Activated CD4-positive, alpha-beta memory T cell treated with anti-CD3 and anti-CD28 coated beads for 36 hours (primary cell): ENCODE results near the gene PLXNA1. TPM values are rescaled to one million over a fixed set of nuclear protein-coding genes. Genes with fewer than 3 reads are reported as not detected.

ENCODE experiments used
- CTCF ChIA-PET: fragments of 350-600 bp; sonication (Branson Sonifier 250); formaldehyde crosslinking; loops from one replicate; lab custom pipeline; 2021; ENCODE audit warnings: antibody characterized with exemption, inconsistent platforms; lab: Charles Lee
- POLR2A ChIA-PET: fragments of 350-600 bp; sonication (Branson Sonifier 250); formaldehyde crosslinking; loops from one replicate; lab custom pipeline; 2021; ENCODE audit warnings: antibody characterized with exemption; lab: Charles Lee
- DNase-seq: peaks from one replicate; pipeline ENCODE4 v3.0.0-alpha.2; 2020
- H3K27ac Mint-ChIP-seq: one replicate; pipeline ENCODE4 v1.8.0; 2021; ENCODE audit warnings: mixed read lengths
- H3K27me3 Mint-ChIP-seq: one replicate; pipeline ENCODE4 v1.8.0; 2021; ENCODE audit warnings: mixed read lengths
- H3K36me3 Mint-ChIP-seq: one replicate; pipeline ENCODE4 v1.8.0; 2021; ENCODE audit warnings: mixed read lengths
- H3K4me1 Mint-ChIP-seq: one replicate; pipeline ENCODE4 v1.8.0; 2021; ENCODE audit warnings: low read depth, mixed read lengths
- H3K4me3 Mint-ChIP-seq: one replicate; pipeline ENCODE4 v1.8.0; 2021; ENCODE audit warnings: mild to moderate bottlenecking, mixed read lengths
- H3K9me3 Mint-ChIP-seq: one replicate; pipeline ENCODE4 v1.8.0; 2021; ENCODE audit warnings: mixed read lengths
- intact Hi-C: fragments of 100-400 bp; cut with micrococcal nuclease; formaldehyde crosslinking; loops from one replicate; pipeline ENCODE4 v1.15.1; 2023
- total RNA-seq, 2 experiments: library from RNA; stranded (reverse); gene quantifications; one replicate each; pipeline ENCODE4 v1.2.3, GENCODE V29; 2021

PLXNA1 gene
- total RNA-seq, 2 experiments from 2014 or later: 8.8 to 9.3 TPM

GRCh38 chr3:127002195-127003174, 19.6 kb downstream of the PLXNA1 start:
- Mint-ChIP-seq H3K4me1 (no peaks in the 10 kb centered on the region), H3K36me3 (no peaks in the 10 kb centered on the region), H3K27me3 (no peaks in the 10 kb centered on the region), H3K27ac (no peak overlapping the region), H3K4me3 (no peak overlapping the region), H3K9me3 (no peaks in the 10 kb centered on the region)
- ChIA-PET POLR2A (no interaction called here), CTCF (no interaction called here)
- intact Hi-C loops: no loop called here
- DNase-seq: no peak

- ChIA-PET POLR2A (no interaction called here), CTCF (no interaction called here)
- intact Hi-C loops: no loop called here
- H3K36me3 Mint-ChIP-seq: no peaks in the 10 kb centered on the region
- H3K4me1 Mint-ChIP-seq: no peaks in the 10 kb centered on the region
- no peak overlapping the region for H3K4me3 Mint-ChIP-seq
- H3K27me3 Mint-ChIP-seq: no peaks in the 10 kb centered on the region
- H3K9me3 Mint-ChIP-seq: no peaks in the 10 kb centered on the region
- DNase-seq: no peak
- H3K27ac Mint-ChIP-seq: no peak overlapping the region
Observed at GRCh38 chr3:127003175-127003555, 20.2 kb downstream of the PLXNA1 start.

GRCh38 chr3:127003601-127004280, 20.8 kb downstream of the PLXNA1 start:
- no peak for DNase-seq
- Mint-ChIP-seq H3K27me3 (no peaks in the 10 kb centered on the region), H3K36me3 (no peaks in the 10 kb centered on the region), H3K4me3 (no peak overlapping the region), H3K9me3 (no peaks in the 10 kb centered on the region), H3K4me1 (no peaks in the 10 kb centered on the region), H3K27ac (no peak overlapping the region)
- intact Hi-C loops: no loop called here
- CTCF ChIA-PET: no interaction called here
- POLR2A ChIA-PET: no interaction called here

- POLR2A ChIA-PET: no interaction called here
- no peaks in the 10 kb centered on the region for H3K36me3 Mint-ChIP-seq
- DNase-seq: no peak
- H3K4me1 Mint-ChIP-seq: no peaks in the 10 kb centered on the region
- H3K4me3 Mint-ChIP-seq: no peak overlapping the region
- H3K9me3 Mint-ChIP-seq: no peaks in the 10 kb centered on the region
- intact Hi-C loops: no loop called here
- H3K27ac Mint-ChIP-seq: no peak overlapping the region
- no peaks in the 10 kb centered on the region for H3K27me3 Mint-ChIP-seq
- CTCF ChIA-PET: no interaction called here
Observed at GRCh38 chr3:127004641-127005397, 21.9 kb downstream of the PLXNA1 start.

- POLR2A ChIA-PET: no interaction called here
- Mint-ChIP-seq H3K4me1 (no peaks in the 10 kb centered on the region), H3K9me3 (no peaks in the 10 kb centered on the region), H3K27me3 (no peaks in the 10 kb centered on the region), H3K4me3 (no peak overlapping the region), H3K36me3 (no peaks in the 10 kb centered on the region), H3K27ac (no peak overlapping the region)
- DNase-seq: no peak
- intact Hi-C loops: no loop called here
- CTCF ChIA-PET: no interaction called here
Observed at GRCh38 chr3:127005864-127006500, 23.1 kb downstream of the PLXNA1 start.

GRCh38 chr3:127006781-127007436, 24.0 kb downstream of the PLXNA1 start:
- H3K4me3 Mint-ChIP-seq: no peak overlapping the region
- H3K4me1 Mint-ChIP-seq: no peaks in the 10 kb centered on the region
- POLR2A ChIA-PET: no interaction called here
- no peak for DNase-seq
- H3K9me3 Mint-ChIP-seq: no peaks in the 10 kb centered on the region
- no peak overlapping the region for H3K27ac Mint-ChIP-seq
- intact Hi-C loops: no loop called here
- no peaks in the 10 kb centered on the region for H3K27me3 Mint-ChIP-seq
- CTCF ChIA-PET: no interaction called here
- no peaks in the 10 kb centered on the region for H3K36me3 Mint-ChIP-seq

GRCh38 chr3:127008236-127008635, 25.3 kb downstream of the PLXNA1 start:
- Mint-ChIP-seq H3K27me3 (no peaks in the 10 kb centered on the region), H3K9me3 (no peaks in the 10 kb centered on the region), H3K36me3 (no peaks in the 10 kb centered on the region), H3K27ac (no peak overlapping the region), H3K4me3 (no peak overlapping the region), H3K4me1 (no peaks in the 10 kb centered on the region)
- ChIA-PET POLR2A (no interaction called here), CTCF (no interaction called here)
- DNase-seq: no peak
- intact Hi-C loops: no loop called here

- Mint-ChIP-seq H3K27ac (no peak overlapping the region), H3K4me1 (no peaks in the 10 kb centered on the region), H3K27me3 (no peaks in the 10 kb centered on the region), H3K36me3 (peaks cover 3% of the 10 kb centered on the region), H3K9me3 (no peaks in the 10 kb centered on the region), H3K4me3 (no peak overlapping the region)
- ChIA-PET POLR2A (interaction anchor here (1.0 kb wide), 1 partner anchor 48 kb away, joined by 3 read pairs; no protein-coding TSS in a partner anchor), CTCF (no interaction called here)
- intact Hi-C loops: no loop called here
- DNase-seq: no peak
Observed at GRCh38 chr3:127009531-127009930, 26.6 kb downstream of the PLXNA1 start.

GRCh38 chr3:127011270-127011992, 28.5 kb downstream of the PLXNA1 start:
- CTCF ChIA-PET: no interaction called here
- POLR2A ChIA-PET: no interaction called here
- H3K4me3 Mint-ChIP-seq: no peak overlapping the region
- no peaks in the 10 kb centered on the region for H3K27me3 Mint-ChIP-seq
- no peaks in the 10 kb centered on the region for H3K4me1 Mint-ChIP-seq
- intact Hi-C loops: no loop called here
- no peak overlapping the region for H3K27ac Mint-ChIP-seq
- H3K36me3 Mint-ChIP-seq: peaks cover 5% of the 10 kb centered on the region
- no peak for DNase-seq
- no peaks in the 10 kb centered on the region for H3K9me3 Mint-ChIP-seq

GRCh38 chr3:127012091-127012490, 29.2 kb downstream of the PLXNA1 start:
- no peaks in the 10 kb centered on the region for H3K9me3 Mint-ChIP-seq
- H3K27me3 Mint-ChIP-seq: no peaks in the 10 kb centered on the region
- POLR2A ChIA-PET: no interaction called here
- intact Hi-C loops: no loop called here
- no peaks in the 10 kb centered on the region for H3K4me1 Mint-ChIP-seq
- CTCF ChIA-PET: no interaction called here
- no peak overlapping the region for H3K4me3 Mint-ChIP-seq
- H3K27ac Mint-ChIP-seq: no peak overlapping the region
- peaks cover 6% of the 10 kb centered on the region for H3K36me3 Mint-ChIP-seq
- no peak for DNase-seq

- peaks cover 10% of the 10 kb centered on the region for H3K36me3 Mint-ChIP-seq
- H3K27me3 Mint-ChIP-seq: no peaks in the 10 kb centered on the region
- ChIA-PET POLR2A (no interaction called here), CTCF (no interaction called here)
- no peaks in the 10 kb centered on the region for H3K4me1 Mint-ChIP-seq
- DNase-seq: no peak
- H3K4me3 Mint-ChIP-seq: no peak overlapping the region
- intact Hi-C loops: no loop called here
- H3K9me3 Mint-ChIP-seq: no peaks in the 10 kb centered on the region
- no peak overlapping the region for H3K27ac Mint-ChIP-seq
Observed at GRCh38 chr3:127013181-127013580, 30.3 kb downstream of the PLXNA1 start.
